H1 (cell line): ENCODE results near the gene DCUN1D2. TPM values are rescaled to one million over a fixed set of nuclear protein-coding genes. Genes with fewer than 3 reads are reported as not detected.

Experiments used
- CTCF ChIA-PET: fragments of 300-600 bp; sonication (Branson Sonifier 250); formaldehyde crosslinking; loops from one replicate; lab custom pipeline; 2021; ENCODE audit not compliant: partially characterized antibody; lab: Charles Lee
- POLR2A ChIA-PET: fragments of 300-600 bp; sonication (Branson Sonifier 250); formaldehyde crosslinking; loops from one replicate; lab custom pipeline; 2021; ENCODE audit warnings: inconsistent platforms; ENCODE audit not compliant: partially characterized antibody; lab: Charles Lee
- DNase-seq, 2 experiments: peaks; one replicate each; pipeline versions ENCODE4 v3.0.0 to v3.0.0-alpha.2; 2010 to 2022; ENCODE audit warnings: low spot score in 2 of 2, low read depth in 1 of 2, mixed read lengths in 1 of 2
- FAIRE-seq: peaks from 2 replicates; lab custom pipeline; 2011; peaks lifted over from hg19 to GRCh38; lab: Jason Lieb, UNC
- H2AFZ ChIP-seq: 2 replicates; pipeline ENCODE4 v1.8.1; 2012; ENCODE audit warnings: low read length, inconsistent platforms
- H2AK5ac ChIP-seq: 2 replicates; pipeline ENCODE4 v1.6.1; 2013; ENCODE audit warnings: low read depth, low read length
- H2BK120ac ChIP-seq: replicated peaks from 2 replicates; pipeline ENCODE3; 2013; ENCODE audit warnings: low read depth, low read length, inconsistent platforms
- H2BK12ac ChIP-seq: 2 replicates; pipeline ENCODE4 v1.6.1; 2013; ENCODE audit warnings: low read depth, low read length
- H2BK15ac ChIP-seq: 2 replicates; pipeline ENCODE4 v1.6.1; 2013; ENCODE audit warnings: low read length
- H2BK20ac ChIP-seq: 2 replicates; pipeline ENCODE4 v1.6.1; 2013; ENCODE audit warnings: low read length
- H2BK5ac ChIP-seq: 2 replicates; pipeline ENCODE4 v1.6.1; 2013; ENCODE audit warnings: low read depth, low read length
- H3K14ac ChIP-seq: 2 replicates; pipeline ENCODE4 v1.6.1; 2013; ENCODE audit warnings: inconsistent platforms; ENCODE audit not compliant: insufficient read length
- H3K18ac ChIP-seq: 2 replicates; pipeline ENCODE4 v1.6.1; 2013; ENCODE audit warnings: low read length; ENCODE audit errors: extremely low read depth
- H3K23ac ChIP-seq: 2 replicates; pipeline ENCODE4 v1.6.1; 2013; ENCODE audit warnings: inconsistent platforms; ENCODE audit not compliant: insufficient read length
- H3K23me2 ChIP-seq: 2 replicates; pipeline ENCODE4 v1.6.1; 2013; ENCODE audit warnings: low read depth, low read length
- H3K27ac ChIP-seq: 2 replicates; pipeline ENCODE4 v1.6.1; 2011; ENCODE audit warnings: low read depth, low read length, inconsistent platforms
- H3K27me3 ChIP-seq, 4 experiments: replicated peaks in 1 of 4; 1 replicate in 1 of 4; 2 replicates in 3 of 4; pipeline versions ENCODE4 v1.6.1 to v1.8.1; 2011 to 2013; ENCODE audit warnings: low read length in 3 of 4, mild to moderate bottlenecking in 3 of 4, inconsistent platforms in 2 of 4, mixed read lengths in 2 of 4, moderate library complexity in 1 of 4; ENCODE audit not compliant: control insufficient read depth in 3 of 4, insufficient read depth in 3 of 4; ENCODE audit errors: extremely low read depth in 1 of 4
- H3K36me3 ChIP-seq, 4 experiments: 2 replicates each; pipeline versions ENCODE4 v1.6.1 to v1.8.1; 2011 to 2013; ENCODE audit warnings: mild to moderate bottlenecking in 4 of 4, low read length in 3 of 4, moderate library complexity in 2 of 4, control low read depth in 1 of 4, inconsistent platforms in 1 of 4; ENCODE audit not compliant: insufficient read depth in 4 of 4, control insufficient read depth in 2 of 4
- H3K4ac ChIP-seq: replicated peaks from 2 replicates; pipeline ENCODE3; 2013; ENCODE audit warnings: low read length, low read depth, mixed read lengths, inconsistent platforms; ENCODE audit not compliant: insufficient read length
- H3K4me1 ChIP-seq, 4 experiments: replicated peaks in 1 of 4; 1 replicate in 1 of 4; 2 replicates in 3 of 4; pipeline versions ENCODE4 v1.6.1 to v1.8.1; 2011 to 2013; ENCODE audit warnings: low read length in 3 of 4, inconsistent platforms in 2 of 4, mixed read lengths in 1 of 4; ENCODE audit not compliant: insufficient read depth in 4 of 4, control insufficient read depth in 3 of 4
- H3K4me2 ChIP-seq, 2 experiments: 2 replicates each; pipeline versions ENCODE4 v1.6.1 to v1.8.1; 2011 to 2013; ENCODE audit warnings: low read depth in 2 of 2, low read length in 2 of 2, control low read depth in 1 of 2, inconsistent platforms in 1 of 2, mild to moderate bottlenecking in 1 of 2; ENCODE audit not compliant: insufficient read depth in 1 of 2
- H3K4me3 ChIP-seq, 4 experiments: fragments of 200-600, 300-600 bp in 1 of 4; sonication (generic), shearing (Covaris generic), sonication (Bioruptor Twin) in 1 of 4; 2 replicates each; pipeline versions ENCODE4 v1.5.1 to v1.8.1; 2011 to 2016; ENCODE audit warnings: low read length in 4 of 4, low read depth in 3 of 4, control low read depth in 2 of 4, inconsistent platforms in 2 of 4, mild to moderate bottlenecking in 2 of 4, mixed read lengths in 1 of 4, moderate library complexity in 1 of 4; ENCODE audit not compliant: insufficient read depth in 2 of 4; ENCODE audit errors: extremely low read depth in 1 of 4
- H3K56ac ChIP-seq: replicated peaks from 2 replicates; pipeline ENCODE3; 2013; ENCODE audit warnings: low read depth, mild to moderate bottlenecking, mixed read lengths, low read length, inconsistent platforms; ENCODE audit not compliant: insufficient read length
- H3K79me1 ChIP-seq: 2 replicates; pipeline ENCODE4 v1.6.1; 2013; ENCODE audit warnings: low read depth, low read length, control low read depth
- H3K79me2 ChIP-seq, 2 experiments: 2 replicates each; pipeline versions ENCODE4 v1.6.1 to v1.8.1; 2012 to 2013; ENCODE audit warnings: low read length in 2 of 2, mild to moderate bottlenecking in 2 of 2, inconsistent platforms in 1 of 2; ENCODE audit not compliant: insufficient read depth in 2 of 2, control insufficient read depth in 1 of 2
- H3K9ac ChIP-seq, 4 experiments: replicated peaks in 1 of 4; 1 replicate in 1 of 4; 2 replicates in 3 of 4; pipeline versions ENCODE4 v1.6.1 to v1.8.1; 2011 to 2013; ENCODE audit warnings: low read depth in 3 of 4, low read length in 3 of 4, control low read depth in 2 of 4, mild to moderate bottlenecking in 2 of 4, moderate library complexity in 2 of 4, inconsistent platforms in 1 of 4; ENCODE audit errors: extremely low read depth in 1 of 4
- H3K9me3 ChIP-seq, 2 experiments: 2 replicates each; pipeline versions ENCODE4 v1.6.1 to v1.8.1; 2012 to 2013; ENCODE audit warnings: mild to moderate bottlenecking in 2 of 2, moderate library complexity in 2 of 2, control low read depth in 1 of 2, inconsistent platforms in 1 of 2, low read depth in 1 of 2, low read length in 1 of 2, mixed read lengths in 1 of 2; ENCODE audit not compliant: insufficient read depth in 2 of 2
- H4K20me1 ChIP-seq, 2 experiments: replicated peaks in 1 of 2; 2 replicates each; pipeline versions ENCODE3 to v1.8.1; 2011 to 2013; ENCODE audit warnings: inconsistent platforms in 2 of 2, low read length in 2 of 2, mild to moderate bottlenecking in 1 of 2; ENCODE audit not compliant: insufficient read depth in 2 of 2, control insufficient read depth in 1 of 2
- H4K5ac ChIP-seq: 2 replicates; pipeline ENCODE4 v1.6.1; 2013; ENCODE audit warnings: low read length, low read depth, mixed read lengths, inconsistent platforms; ENCODE audit not compliant: insufficient read length
- H4K8ac ChIP-seq: 2 replicates; pipeline ENCODE4 v1.8.0; 2013; ENCODE audit warnings: mild to moderate bottlenecking, moderate library complexity, low read length, inconsistent platforms; ENCODE audit not compliant: insufficient read depth; ENCODE audit errors: extremely low read depth
- H4K91ac ChIP-seq: replicated peaks from 2 replicates; pipeline ENCODE3; 2013; ENCODE audit warnings: low read length, mixed read lengths, inconsistent platforms; ENCODE audit not compliant: insufficient read length
- GTF2F1 ChIP-seq: IDR thresholded peaks from 2 replicates; pipeline ENCODE4 v1.6.1; 2012; ENCODE audit warnings: low read depth, low read length, improper control_type of control experiment, borderline replicate concordance
- NRF1 ChIP-seq: IDR thresholded peaks from 2 replicates; pipeline ENCODE4 v1.6.1; 2011; ENCODE audit warnings: mild to moderate bottlenecking, low read depth, low read length, improper control_type of control experiment
- TAF1 ChIP-seq: IDR thresholded peaks from 2 replicates; pipeline ENCODE4 v1.6.1; 2011; ENCODE audit warnings: mild to moderate bottlenecking, low read depth, low read length
- TBP ChIP-seq: IDR thresholded peaks from 2 replicates; pipeline ENCODE4 v1.6.1; 2011; ENCODE audit warnings: low read depth, low read length, improper control_type of control experiment
- YY1 ChIP-seq: IDR thresholded peaks from 2 replicates; pipeline ENCODE4 v1.6.1; 2011; ENCODE audit warnings: low read depth, mild to moderate bottlenecking, low read length
- WGBS, 2 experiments: shearing (Covaris generic) in 1 of 2; methylation state at CpG; one replicate each; pipeline versions ENCODE4 v1.1.6 to v1.1.7; 2013 to 2015; ENCODE audit warnings: low lambda C conversion rate in 2 of 2, mixed read lengths in 2 of 2, inconsistent platforms in 1 of 2, low coverage in 1 of 2, missing lambda C conversion rate in 1 of 2; ENCODE audit not compliant: insufficient replicate concordance in 2 of 2, insufficient coverage in 1 of 2, insufficient read length in 1 of 2; ENCODE audit errors: extremely low coverage in 1 of 2, missing lambda C conversion rate in 1 of 2; 5-methylcytosine and 5-hydroxymethylcytosine counted together
- polyA plus RNA-seq, 7 experiments: library from polyadenylated mRNA; depleted of rRNA in 3 of 7; stranded (reverse) in 5 of 7; unstranded in 2 of 7; fragments of >200 nt in 5 of 7; fragments of 200-250 nt in 2 of 7; gene quantifications; 1 replicate in 5 of 7; 2 replicates in 1 of 7; 4 replicates in 1 of 7; pipeline versions ENCODE4 v1.2.1 to v1.2.3, GENCODE V29; 2011 to 2013; ENCODE audit warnings: missing spikeins in 2 of 7, mixed read lengths in 2 of 7
- total RNA-seq: library from RNA; stranded (reverse); fragmentation: NEBNext Ultra II Directional; extraction: Animal tissue kit (Norgen Biotek cat#: 25700); gene quantifications from 2 replicates; pipeline ENCODE4 v1.2.1, GENCODE V29; 2021
- TF ChIP-seq, protein P1 (sequence below): IDR thresholded peaks from 2 replicates; pipeline ENCODE4 v1.6.1; 2012; ENCODE audit warnings: inconsistent platforms

DCUN1D2 gene
- total and polyA plus RNA-seq, 2 of the 8 experiments (the other 6 are each of a cell fraction or from before 2014, with no cell fraction given): 19.5 to 35.3 TPM

DNA sequence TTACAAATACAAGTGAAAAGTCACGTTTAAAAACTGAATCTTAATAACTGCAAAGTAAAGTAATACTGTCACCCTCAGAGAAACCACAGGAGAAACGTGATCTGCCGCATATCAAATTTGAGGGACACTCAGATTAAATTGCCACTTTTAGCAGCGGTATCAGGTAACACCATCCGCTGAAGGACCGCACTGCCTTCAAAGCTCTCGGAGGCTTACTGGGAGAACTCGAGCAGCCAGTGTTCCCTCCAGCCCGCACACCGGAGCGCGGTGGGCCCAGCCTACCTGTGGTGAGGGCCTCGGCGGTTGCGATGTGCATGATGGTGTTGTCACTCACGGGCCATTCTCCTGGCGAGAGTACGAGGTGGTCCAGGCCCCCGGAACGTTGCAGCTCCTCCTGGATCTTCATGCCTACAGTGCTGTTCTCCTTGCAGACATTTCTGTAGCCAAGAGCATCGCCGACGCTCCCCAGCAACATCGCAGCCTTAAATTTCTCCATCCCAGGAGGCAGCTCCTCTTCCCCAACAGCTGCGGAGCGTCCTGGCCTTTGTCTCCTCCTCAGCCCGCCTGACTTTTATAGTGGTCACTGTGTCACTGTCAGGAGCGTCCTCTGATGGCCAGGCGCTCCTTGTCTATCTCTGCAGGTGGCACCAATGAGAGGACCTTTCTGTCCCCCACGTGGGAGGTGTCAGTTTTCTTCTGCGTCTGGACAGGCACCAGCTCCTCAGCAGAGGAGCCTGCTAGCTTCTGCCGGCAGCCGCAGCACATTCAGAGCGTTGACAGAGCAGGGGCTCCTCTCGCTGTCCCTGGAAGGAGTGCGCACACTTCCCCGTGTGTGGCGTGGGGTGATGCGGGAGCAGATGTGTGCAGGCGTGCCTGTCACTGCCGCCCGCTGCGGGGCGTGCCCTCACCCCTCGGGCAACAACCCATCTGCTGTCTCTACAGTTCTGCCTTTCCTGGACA is 37.3 kb downstream of the DCUN1D2 start, which contains the start of gene ADPRHL1:
TSS of gene ADPRHL1 (minus strand) at position 547 of the 960 bp plus-strand sequence. CDS start at position 496, 51 bp downstream.
- Histone ChIP-seq H2BK15ac (no peak within 1 kb of the TSS), H4K91ac (no peak within 1 kb of the TSS), H3K27ac (no peak within 1 kb of the TSS), H3K4me2 (no peak within 1 kb of the TSS), H3K4ac (no peak within 1 kb of the TSS), H2AK5ac (no peak within 1 kb of the TSS), H2BK20ac (no peak within 1 kb of the TSS), H2BK12ac (no peak within 1 kb of the TSS), H4K8ac (no peak within 1 kb of the TSS), H3K23me2 (no peaks in the 10 kb centered on the region), H2BK120ac (no peak within 1 kb of the TSS), H2BK5ac (no peak within 1 kb of the TSS), H3K4me1 (peaks cover 0 to 5% (median 0%) of the 10 kb centered on the region in 4 experiments; a peak in 3 of 7 replicates), H4K20me1 (peaks cover 2 to 19% of the 10 kb centered on the region in 2 experiments), H3K27me3 (no peaks in the 10 kb centered on the region), H3K56ac (no peak within 1 kb of the TSS), H3K79me2 (no peaks in the 10 kb centered on the region), H3K14ac (no peak within 1 kb of the TSS), H2AFZ (no peak within 1 kb of the TSS), H3K9me3 (no peaks in the 10 kb centered on the region), H3K23ac (no peak within 1 kb of the TSS), H3K9ac (no peak within 1 kb of the TSS; a peak in 1 of 7 replicates), H3K18ac (no peak within 1 kb of the TSS), H3K4me3 (no peak within 1 kb of the TSS), H4K5ac (no peak within 1 kb of the TSS), H3K36me3 (peaks cover 6 to 23% (median 17%) of the 10 kb centered on the region in 4 experiments), H3K79me1 (peaks cover 2% of the 10 kb centered on the region; the same call in 1 of the 2 replicates)
- POLR2A ChIA-PET: interaction anchor here (0.9 to 1.8 kb wide), 5 partner anchors 9 to 129 kb away, joined by 3 to 8 read pairs (median 5); no protein-coding TSS in a partner anchor
- no peak for TF ChIP-seq GTF2F1
- TF ChIP-seq TBP: no peak
- TF ChIP-seq YY1: no peak
- TF ChIP-seq, protein P1, sequence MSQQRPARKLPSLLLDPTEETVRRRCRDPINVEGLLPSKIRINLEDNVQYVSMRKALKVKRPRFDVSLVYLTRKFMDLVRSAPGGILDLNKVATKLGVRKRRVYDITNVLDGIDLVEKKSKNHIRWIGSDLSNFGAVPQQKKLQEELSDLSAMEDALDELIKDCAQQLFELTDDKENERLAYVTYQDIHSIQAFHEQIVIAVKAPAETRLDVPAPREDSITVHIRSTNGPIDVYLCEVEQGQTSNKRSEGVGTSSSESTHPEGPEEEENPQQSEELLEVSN: no peak
- TF ChIP-seq TAF1: no peak
- no peak for TF ChIP-seq NRF1
- DNase-seq (no peak), FAIRE-seq (no peak)
- CTCF ChIA-PET: interaction anchor here (0.8 to 3.0 kb wide), 14 partner anchors 8 to 186 kb away, joined by 3 to 10 read pairs (median 6); partner anchors contain the start of gene GRTP1
- WGBS, 2 experiments: 92% methylated on average over 45 of the region's 45 CpGs; no CpG with 5 or more reads in 1 of the 2 experiments
